Measurements from ENCODE around the gene CSNK1D.

The CSNK1D gene

GRCh38 chr17:82273327-82274133 lies at the start of gene CSNK1D:
TSS of gene CSNK1D (minus strand) at chr17:82273700. CDS start at chr17:82273381, 319 bp downstream.
- DNase-seq, result no peak

- no peak for DNase-seq
These were observed 49.3 kb upstream of the CSNK1D start for GRCh38 chr17:82322526-82323453.

GRCh38 chr17:82321947-82322466 lies 48.5 kb upstream of the CSNK1D start:
- DNase-seq, result no peak

GRCh38 chr17:82320956-82321927 lies 47.7 kb upstream of the CSNK1D start:
- no peak for DNase-seq

GRCh38 chr17:82320140-82320840 lies 46.8 kb upstream of the CSNK1D start:
- no peak for DNase-seq

- DNase-seq, result no peak
These were observed 46.1 kb upstream of the CSNK1D start for GRCh38 chr17:82319619-82320062.

GRCh38 chr17:82318772-82319606 lies 45.5 kb upstream of the CSNK1D start:
- no peak for DNase-seq

GRCh38 chr17:82318169-82318498 lies 44.6 kb upstream of the CSNK1D start:
- no peak for DNase-seq

GRCh38 chr17:82317394-82318168 lies 44.1 kb upstream of the CSNK1D start, which contains the start of gene CD7:
TSS of gene CD7 (minus strand) at chr17:82317608. CDS start at chr17:82317495, 113 bp downstream.
- DNase-seq, result no peak

- DNase-seq, result no peak
These were observed 43.3 kb upstream of the CSNK1D start for GRCh38 chr17:82316651-82317393.

GRCh38 chr17:82315703-82316358 lies 42.3 kb upstream of the CSNK1D start:
- DNase-seq, result no peak

- no peak for DNase-seq
These were observed 41.5 kb upstream of the CSNK1D start for GRCh38 chr17:82314727-82315605.

- no peak for DNase-seq
These were observed 40.7 kb upstream of the CSNK1D start for GRCh38 chr17:82314012-82314726.

- no peak for DNase-seq
These were observed 39.9 kb upstream of the CSNK1D start for GRCh38 chr17:82313195-82314011.

GRCh38 chr17:82311971-82312370 lies 38.5 kb upstream of the CSNK1D start:
- DNase-seq, result no peak

GRCh38 chr17:82310877-82311276 lies 37.4 kb upstream of the CSNK1D start:
- no peak for DNase-seq
